Measurements from ENCODE around the gene CENPB.
A peak's percentile ranks its signal among the peaks of the same experiment; 100 is the strongest.

Gene CENPB

DNA sequence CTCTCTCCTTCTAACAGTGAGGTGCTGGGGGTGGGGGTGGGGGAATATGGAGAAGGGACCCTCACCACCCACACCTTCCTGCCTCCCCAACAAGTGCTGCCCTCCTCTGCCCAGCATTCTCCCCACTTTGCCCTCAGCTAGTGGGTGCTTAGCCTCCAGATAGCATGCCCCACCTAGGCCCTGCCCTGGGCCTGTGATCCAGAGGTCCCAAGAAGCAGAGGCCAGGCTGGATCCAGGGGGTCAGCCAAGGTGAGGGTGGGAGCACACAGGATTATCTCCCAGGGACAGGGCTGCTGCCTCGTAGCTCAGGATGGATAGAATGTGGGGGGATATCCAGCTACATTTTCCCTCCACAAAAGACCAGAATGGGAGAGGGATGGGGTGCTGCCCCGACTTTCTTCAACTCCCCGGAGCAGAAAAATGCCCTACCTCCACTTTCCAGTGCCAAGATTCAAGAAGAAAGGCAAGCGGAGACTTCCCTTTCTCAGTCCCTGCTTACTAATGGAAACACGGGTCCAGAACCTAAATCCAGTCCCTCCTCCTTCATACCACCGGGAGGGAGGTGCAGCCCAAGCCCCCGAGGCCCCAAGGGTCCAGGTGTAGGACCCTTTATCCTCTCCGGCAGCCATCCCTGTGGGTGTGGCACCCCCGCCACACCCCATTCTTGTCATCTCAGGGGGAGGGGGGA is 20.0 kb downstream of the CENPB start:
- no peak for DNase-seq

DNA sequence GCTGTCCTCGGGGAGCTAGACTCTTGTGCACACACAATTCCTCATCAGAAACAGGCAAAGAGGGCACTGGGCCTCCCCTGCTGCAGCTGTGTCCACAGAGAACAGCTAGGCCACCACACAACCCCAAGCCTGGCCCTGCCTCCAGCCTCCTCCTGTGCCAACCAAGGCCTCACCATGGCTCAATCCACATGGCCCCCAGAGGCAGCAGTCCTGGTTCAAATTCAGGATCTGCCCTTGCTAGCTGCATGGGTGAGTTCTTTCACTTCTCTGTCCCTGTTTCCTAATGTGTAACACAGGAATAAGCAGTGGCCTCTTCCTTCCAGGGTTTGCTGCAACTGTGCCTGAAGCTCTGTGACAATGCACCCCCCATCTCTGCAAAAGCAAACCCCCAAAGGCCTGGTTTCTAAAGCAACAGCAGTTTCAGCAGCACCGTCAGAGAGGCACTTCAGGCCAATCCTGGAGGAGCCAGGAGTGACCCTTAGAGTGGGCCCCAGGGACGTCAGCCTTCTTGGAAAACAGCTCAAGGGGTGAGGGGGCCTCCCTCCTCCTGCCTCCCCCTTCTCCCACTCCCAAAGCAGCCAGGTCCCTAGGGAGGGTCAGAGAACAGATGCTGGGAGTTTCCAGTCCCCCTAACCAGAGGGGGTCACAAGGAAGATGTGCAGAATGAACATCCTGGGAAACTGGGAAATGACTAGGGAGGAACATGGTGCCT is 21.2 kb downstream of the CENPB start:
- DNase-seq = no peak

DNA sequence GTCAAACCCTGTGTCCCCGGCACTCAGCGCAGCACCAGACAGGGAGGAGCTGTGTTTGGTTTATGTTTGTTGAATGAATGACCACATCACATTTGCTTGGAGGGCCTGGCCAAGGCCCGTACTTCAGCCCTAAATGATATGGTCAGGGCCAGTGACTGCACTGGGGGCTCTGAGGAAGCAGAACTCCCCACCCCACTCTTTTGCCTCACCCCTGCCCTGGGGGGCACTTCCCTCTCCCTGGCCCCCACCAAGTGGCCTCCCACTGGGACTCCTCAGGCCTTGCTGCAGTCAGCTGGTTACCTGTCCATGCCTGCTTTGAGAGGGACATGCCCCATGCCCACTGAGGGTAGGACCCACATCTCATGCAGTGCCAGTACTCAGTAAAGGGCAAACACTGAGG is 21.9 kb downstream of the CENPB start:
- DNase-seq = no peak

DNA sequence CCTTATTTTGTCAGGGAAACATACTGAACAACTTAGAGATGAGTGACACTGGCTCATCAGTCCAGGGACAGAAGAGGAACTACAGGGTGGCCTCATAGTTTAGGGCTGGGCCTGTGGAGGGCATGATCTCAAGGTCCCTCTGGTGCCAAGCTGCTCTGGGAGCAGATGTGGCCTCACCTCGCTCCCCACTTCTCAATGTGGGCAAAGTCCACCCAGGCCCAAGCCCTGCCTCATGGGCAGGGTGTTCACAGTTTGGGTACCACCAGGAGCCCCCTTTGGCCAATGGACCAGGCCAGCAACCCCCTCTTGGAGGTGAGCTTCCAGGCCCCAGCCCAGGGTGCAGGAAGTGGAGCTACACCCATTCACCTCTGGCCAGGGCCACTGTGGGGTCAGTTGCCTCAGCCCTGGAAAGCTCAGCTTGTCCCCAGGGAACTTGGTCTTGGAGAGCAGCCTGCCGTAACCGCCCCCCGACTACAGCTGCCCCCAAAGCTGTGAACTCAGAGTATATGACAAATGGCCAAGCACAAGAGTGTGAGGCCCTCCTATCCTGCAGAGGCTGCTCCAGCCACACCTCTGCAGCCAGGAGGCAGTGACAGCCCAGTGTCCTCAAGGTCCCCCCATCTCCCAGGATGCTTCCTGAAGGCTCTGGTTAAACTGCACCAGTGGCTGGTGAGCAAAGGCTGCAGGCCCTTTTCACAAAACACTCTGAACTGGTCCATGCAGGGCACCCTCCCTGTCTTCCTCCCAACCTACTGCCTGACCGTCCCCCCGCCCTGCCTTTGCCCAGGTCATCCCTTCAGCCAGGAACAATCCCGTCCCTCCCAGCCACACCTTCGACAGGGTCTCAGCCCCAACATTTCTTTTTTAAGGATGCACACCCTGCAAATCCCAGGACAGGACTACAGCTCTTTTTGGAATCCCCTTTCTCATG is 22.6 kb downstream of the CENPB start:
- no peak for DNase-seq

DNA sequence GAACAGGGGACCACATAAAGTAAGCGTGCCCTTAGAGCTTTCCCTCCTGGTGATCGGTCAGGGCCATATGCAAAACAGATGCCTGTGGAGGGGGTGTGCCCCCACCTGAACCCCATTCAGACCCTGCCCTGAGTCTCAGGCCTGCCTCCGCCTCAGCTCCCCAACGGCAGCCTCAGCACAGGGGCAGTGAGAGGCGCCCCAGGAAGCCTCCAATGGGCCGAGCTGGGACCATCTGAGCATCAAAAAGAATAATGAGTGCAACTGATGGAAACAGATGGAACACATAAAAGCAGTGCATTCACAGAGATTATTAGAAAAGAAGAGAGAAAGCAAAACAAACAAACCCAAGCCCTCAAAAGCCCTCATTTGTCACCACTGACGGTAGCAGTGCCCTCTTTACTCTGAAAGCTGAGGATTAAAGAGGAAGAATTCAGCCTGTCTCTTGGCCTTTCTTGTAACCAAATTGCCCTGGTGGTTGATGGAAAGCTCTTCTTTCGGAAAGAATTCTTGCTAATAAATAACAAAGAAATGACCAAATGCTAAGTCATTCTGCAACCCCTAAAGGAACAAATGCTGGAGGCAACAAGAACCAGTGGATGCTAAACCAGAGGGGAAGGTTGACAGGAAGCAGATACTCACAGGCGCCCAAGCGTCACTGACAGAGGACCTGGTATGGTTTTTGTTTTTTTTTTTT is 25.7 kb downstream of the CENPB start:
- DNase-seq = no peak

DNA sequence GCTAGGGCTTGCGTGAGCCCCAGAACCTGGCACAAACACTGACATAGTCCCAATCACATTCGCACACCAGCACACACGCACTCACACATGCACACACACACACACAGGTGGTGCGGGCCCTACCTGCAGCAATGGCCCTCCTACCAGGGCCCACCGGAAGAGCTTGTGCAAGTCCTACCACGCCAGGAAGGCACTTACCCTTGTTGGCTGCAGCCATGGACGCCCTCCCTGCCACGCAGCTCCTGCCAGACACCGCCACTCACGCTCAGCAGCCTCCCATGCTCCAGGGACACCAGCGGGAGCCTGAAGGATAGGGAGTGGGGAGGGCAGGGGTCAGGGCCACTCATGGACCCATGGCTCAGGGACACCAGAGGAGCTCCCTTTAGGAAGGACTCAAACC is 26.7 kb downstream of the CENPB start:
- no peak for DNase-seq

DNA sequence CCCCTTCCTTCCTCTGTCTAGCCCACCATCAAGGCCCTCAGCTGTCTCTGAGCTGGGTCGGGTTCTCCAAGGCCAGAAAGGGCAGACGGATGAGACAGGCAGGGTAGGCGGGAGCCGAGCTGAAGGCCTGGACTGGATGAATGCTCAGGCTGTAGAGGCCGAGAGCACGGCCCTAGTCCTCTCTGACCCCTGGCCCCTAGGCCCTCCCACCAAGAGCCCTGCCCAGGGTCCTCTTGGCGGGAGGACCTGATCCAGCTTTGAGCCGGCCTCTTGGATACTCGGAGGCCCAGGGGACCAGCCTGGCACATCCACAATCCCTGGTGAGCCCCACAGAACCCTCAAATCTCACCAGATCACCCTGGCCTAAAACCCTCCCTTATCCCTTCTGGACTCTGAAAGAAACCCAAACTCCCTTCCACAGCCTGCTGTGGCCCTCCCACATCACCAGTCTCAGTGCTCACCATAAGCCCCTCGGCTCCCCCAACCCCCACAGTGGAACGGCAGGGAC is 27.2 kb downstream of the CENPB start:
- DNase-seq = no peak

DNA sequence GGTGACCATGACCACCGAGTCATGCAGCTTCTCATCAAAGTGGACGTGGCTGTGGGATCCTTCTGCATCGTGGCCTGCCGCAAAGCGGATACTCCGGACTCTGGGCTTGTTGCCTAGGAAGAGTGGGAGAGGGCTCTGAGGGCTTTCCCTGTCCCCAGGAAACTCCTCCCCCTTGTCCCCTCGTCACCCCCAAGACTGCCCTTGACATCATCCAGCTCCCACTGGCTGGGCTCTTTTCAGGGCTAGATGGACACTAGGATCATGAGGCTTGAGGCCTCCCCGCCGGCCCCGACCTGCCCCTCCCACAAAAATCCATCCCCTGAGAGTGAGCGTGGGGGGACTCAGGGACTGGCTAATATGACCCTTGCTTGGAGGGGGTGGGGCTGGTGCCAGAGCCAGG is 28.0 kb downstream of the CENPB start:
- DNase-seq = no peak

DNA sequence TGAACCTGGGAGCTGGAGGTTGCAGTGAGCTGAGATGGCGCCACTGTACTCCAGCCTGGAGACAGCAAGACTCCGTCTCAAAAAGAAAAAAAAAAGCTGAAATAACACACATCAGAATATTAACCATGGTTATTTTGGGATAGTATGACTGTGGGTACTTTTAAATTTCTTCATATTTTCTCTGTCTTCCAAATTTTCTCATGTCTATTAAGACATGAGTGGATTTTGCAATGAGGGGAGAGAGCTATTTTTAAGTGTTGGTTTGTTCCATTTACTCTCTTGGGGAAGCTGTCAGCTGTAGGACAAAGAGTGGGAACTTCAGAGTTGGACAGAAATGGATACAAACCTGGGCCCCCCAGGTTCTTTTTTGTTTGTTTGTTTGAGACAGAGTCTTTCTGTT is 29.3 kb downstream of the CENPB start:
- DNase-seq = no peak

DNA sequence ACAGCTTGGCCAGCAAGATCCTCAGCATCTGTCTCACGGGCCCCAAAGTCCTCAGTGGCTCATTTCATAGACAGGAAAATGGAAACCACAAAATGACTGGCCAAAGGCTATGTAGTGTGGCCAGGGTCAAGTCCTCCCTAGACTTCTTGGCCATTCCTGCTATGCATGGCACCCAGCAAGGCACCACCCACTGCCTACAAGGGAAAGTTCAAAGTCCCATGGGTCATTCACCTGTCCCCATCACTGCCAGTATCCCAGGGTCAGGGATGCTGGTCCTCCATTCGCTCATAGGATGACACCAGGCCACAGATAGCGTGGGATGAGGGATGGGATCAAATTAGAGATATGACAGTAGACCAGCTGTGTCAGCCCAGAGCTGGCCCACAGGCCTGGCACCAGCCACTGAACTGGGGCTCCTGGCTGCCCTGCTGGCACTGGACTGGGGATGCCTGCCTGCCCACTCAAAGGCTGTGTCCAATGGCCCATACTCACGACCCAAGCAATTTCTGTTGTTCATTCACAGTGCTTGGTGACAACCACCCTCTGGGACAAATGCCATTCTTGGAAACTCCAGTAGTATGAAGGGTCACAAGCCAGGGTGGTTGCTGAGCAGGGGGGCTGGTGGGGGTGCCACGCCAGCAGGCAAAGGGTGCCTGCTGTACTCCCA is 30.6 kb downstream of the CENPB start:
- no peak for DNase-seq

DNA sequence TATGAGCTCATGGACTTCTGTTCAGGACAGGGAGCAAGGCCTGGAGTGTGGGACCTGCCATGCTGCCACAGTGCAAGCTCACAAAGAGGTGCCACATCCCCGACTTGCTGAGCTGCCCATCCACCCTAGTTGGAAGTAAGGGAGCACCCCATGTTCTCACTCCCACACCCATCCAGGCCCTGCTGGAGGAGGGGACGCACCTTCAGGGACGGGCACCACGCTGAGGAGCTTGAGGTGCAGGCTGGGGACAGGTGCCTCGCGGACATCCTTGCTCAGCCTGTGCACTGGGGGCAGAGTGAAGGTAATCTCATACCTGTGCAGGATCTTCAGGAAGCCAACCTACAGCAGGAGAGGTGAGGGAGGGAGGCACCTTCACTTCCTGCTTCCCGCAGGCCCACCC is 31.3 kb downstream of the CENPB start:
- DNase-seq = no peak

DNA sequence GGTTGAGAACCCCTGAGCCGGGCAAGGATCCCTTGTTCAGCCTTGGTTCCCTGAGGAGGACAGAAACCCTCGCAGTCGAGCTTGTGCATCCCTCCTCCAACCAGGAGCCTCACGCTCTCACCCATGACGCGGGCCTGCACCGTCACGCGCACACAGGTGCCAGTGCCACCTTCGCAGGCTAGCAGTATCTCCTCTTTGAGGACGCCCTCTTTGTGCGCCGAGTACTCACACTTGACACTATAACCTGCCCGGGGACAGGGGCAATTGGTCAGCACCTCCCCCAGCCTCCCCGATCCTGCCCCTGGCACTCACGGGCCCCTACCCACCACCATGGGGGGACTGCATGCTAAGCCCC is 32.3 kb downstream of the CENPB start:
- DNase-seq = no peak

DNA sequence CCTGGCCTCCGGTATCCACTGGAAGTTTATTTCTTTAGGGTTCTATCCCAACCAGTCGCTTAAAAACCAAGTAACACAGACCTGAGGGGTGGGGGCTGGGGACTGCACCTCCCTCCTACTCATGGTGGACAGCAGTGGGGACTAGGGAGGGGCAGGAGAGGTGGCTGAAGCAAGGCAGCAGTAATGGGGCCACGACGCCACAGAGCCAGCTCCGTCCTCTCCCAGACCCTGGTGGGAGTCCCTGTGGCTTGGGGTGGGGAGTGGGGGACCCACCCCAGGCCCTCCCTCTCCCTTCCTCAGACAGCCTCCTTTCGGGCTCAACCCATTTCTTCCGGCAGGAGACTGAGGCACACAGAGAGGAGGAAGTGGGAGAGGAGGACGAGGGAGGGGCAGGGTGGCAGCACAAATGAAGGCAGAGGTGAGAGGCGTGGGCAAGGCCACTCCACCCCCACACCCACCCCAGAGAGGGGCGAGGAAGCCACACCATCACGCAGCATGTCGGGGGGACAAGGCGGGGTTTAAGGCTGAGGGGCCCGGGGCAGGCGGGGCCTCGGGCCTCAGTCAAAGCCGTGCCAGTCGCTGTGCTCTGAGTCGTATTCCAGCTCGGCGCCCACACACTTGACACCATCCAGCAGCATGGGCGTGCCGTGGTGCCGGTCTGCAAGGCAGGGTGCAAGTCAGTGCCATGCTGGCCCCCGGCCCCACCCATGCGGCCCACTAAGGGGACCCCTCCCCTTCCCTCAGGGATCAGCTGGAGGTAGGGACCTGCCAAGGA is 32.9 kb downstream of the CENPB start:
- DNase-seq = no peak

DNA sequence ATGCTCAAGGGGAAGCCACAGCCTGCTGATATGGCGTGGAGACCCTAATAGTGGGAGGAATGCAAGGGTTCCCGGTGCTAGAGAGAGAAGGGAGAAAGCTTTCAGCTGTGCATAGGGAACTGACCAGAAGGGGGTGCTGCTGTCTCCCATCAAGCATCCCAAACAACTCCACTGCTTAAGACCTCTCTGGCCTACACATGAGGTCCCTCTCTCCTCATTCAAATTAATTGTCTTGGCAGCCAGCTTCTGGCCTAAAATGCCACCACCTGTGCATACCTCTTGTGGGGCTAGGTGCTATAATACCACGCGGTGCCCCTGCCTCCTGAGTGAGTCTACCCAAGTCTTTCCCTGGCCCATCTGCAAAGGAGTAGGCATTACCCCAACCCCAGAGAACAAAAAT is 33.4 kb downstream of the CENPB start:
- DNase-seq = peak; percentile 75

DNA sequence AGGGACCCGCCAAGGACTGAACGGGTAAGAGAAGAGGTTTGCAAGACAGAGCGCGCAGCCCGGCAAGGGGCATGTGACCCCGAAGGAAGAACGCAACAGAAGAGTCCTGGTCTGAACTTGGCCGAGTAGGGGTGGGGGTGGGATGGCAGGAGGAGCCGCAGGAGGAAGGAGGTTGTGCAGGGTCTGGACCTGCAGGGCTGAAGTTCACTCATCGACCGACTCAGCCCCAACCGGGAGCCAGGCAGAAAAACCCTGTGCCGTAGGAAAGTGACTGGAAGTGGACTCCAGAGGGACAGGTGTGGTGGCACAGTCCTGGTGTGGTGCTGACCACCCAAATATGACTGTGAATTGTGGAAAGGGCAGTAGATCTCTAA is 34.2 kb downstream of the CENPB start:
- no peak for DNase-seq

DNA sequence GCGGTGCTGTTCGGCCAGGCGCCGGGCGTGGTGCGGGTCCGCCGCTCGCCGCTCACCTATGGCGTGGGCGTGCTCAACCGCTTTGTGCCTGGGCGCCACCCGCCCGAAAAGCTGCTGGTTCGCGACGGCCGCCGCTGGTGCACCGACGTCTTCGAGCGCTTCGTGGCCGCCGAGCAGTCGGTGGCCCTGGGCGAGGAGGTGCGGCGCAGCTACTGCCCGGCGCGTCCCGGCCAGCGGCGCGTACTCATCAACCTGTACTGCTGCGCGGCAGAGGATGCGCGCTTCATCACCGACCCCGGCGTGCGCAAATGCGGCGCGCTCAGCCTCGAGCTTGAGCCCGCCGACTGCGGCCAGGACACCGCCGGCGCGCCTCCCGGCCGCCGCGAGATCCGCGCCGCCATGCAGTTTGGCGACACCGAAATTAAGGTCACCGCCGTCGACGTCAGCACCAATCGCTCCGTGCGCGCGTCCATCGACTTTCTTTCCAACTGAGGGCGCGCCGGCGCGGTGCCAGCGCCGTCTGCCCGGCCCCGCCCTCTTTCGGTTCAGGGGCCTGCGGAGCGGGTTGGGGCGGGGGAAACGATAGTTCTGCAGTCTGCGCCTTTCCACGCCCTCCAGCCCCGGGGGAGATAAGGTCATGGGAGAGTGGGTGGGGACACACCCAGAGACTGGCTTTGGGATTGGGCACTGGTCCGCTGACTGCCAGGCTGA is 34.7 kb downstream of the CENPB start:
- peak; percentile 63 for DNase-seq

DNA sequence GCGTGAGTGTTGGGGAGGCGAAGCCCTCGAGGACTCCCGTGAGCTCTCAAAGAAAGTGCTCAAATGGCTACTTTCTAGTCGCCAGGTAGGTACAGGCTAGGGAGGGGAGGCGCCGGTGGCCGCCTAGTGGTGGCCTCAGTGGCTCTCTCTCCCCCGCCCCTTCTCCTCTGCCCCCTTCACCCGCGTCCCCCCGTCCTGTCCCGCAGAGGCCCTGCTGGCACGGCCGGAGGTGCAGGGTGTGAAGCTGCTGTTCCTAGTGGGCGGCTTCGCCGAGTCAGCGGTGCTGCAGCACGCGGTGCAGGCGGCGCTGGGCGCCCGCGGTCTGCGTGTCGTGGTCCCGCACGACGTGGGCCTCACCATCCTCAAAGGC is 35.2 kb downstream of the CENPB start:
- DNase-seq = no peak

DNA sequence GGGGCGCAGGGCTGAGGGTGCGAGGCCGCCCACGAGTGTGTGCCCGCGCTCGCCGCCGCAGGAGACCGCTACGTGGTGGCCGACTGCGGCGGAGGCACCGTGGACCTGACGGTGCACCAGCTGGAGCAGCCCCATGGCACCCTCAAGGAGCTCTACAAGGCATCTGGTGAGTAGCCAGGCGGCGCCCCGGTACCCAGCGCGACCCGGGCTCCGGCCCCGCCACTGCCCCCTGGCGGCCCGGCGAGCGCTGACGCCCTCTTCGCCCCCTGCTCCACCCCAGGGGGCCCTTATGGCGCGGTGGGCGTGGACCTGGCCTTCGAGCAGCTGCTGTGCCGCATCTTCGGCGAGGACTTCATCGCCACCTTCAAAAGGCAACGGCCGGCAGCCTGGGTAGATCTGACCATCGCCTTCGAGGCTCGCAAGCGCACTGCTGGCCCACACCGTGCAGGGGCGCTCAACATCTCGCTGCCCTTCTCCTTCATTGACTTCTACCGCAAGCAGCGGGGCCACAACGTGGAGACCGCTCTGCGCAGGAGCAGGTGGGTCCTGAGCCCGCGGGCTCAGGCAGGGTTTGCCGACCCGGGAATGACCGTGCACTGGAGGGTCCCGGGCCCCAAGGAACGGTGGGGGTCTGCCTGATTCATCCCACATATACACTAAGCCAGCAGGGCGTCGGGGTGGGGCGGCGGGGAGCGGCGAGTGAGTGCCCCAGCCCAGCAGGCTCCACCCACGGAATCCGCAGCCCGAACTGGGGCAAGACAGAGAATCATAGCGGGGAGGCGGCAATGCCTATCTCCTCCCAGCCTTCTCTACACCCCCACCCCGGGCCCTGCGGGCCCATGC is 36.6 kb downstream of the CENPB start:
- peak; percentile 67 for DNase-seq

DNA sequence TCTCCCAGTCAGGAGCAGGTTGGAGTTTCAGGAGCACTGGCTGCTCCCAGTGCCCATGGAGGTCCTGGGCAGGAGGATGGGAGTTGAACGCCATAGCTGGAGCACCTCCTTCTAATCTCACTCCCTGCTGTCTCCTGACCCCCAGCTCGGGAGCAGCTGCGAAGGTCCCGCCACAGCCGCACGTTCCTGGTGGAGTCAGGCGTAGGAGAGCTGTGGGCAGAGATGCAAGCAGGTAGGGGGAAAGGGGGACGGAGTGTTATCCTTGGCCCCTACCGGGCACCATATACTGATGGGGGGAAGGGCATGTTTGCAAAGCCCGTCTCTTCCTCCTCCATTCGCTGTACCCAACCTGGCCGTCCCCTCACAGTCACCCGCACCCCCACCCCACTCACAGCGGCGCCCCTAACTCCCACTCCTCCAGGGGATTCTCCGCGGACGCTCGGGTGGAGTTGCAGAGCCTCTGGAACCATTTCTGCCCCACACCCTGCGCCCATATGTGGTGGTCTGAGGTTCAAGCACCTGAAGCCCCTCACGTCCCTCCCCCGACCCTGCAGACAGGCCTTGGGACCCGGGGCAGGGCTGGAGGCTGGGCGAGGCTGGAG is 37.4 kb downstream of the CENPB start:
- DNase-seq = no peak

DNA sequence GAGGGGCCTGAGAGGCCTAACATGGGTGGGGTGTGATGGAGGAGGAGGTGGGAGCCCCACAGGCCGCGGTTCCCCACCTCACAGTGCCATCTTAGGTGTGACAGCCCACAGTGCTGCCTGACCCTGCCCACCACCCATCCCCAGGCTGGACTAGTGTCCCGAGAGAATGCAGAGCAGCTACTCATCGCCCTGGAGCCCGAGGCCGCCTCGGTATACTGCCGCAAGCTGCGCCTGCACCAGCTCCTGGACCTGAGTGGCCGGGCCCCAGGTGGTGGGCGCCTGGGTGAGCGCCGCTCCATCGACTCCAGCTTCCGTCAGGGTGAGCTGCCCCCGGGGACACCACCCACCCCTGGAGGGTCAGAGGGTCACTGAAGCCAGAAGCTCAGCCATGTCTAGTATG is 38.5 kb downstream of the CENPB start:
- DNase-seq = no peak
